ENCODE data around the gene CIC. TPM values are rescaled to one million over a fixed set of nuclear protein-coding genes. Genes with fewer than 3 reads are reported as not detected.
A peak's percentile ranks its signal among the peaks of the same experiment; 100 is the strongest.

CIC gene
- polyA plus RNA-seq, 1 experiment = 2.9 TPM

DNA sequence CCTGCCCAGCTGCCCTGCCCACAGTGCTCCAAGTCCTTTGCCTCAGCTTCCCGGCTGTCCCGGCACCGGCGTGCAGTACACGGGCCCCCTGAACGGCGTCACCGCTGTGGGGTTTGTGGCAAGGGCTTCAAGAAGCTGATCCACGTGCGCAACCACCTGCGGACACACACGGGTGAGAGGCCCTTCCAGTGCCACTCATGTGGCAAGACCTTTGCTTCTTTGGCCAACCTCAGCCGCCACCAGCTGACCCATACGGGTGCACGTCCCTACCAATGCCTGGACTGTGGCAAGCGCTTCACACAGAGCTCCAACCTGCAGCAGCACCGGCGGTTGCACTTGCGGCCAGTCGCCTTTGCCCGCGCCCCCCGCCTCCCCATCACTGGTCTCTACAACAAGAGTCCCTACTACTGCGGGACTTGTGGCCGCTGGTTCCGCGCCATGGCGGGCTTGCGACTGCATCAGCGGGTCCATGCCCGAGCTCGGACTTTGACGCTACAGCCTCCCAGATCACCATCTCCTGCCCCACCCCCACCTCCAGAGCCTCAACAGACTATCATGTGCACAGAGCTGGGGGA is 43.2 kb upstream of the CIC start:
- no peak for DNase-seq (ENCODE audit: low read depth, low spot score)
- Histone ChIP-seq H3K27ac (ENCODE audit: low read depth, low read length) (no peak overlapping the region), H3K4me3 (ENCODE audit: low read depth, low read length) (no peak overlapping the region), H3K27me3 (ENCODE audit: control insufficient read depth, insufficient read depth, low read length) (no peaks in the 10 kb centered on the region), H3K9me3 (ENCODE audit: control insufficient read depth, insufficient read depth, low read length) (no peaks in the 10 kb centered on the region)
- ChIA-PET CTCF (interaction anchor here (1.2 kb wide), 1 partner anchor 117 kb away, joined by 8 read pairs; no protein-coding TSS in a partner anchor), POLR2A (no interaction called here)
- TF ChIP-seq, protein P1, sequence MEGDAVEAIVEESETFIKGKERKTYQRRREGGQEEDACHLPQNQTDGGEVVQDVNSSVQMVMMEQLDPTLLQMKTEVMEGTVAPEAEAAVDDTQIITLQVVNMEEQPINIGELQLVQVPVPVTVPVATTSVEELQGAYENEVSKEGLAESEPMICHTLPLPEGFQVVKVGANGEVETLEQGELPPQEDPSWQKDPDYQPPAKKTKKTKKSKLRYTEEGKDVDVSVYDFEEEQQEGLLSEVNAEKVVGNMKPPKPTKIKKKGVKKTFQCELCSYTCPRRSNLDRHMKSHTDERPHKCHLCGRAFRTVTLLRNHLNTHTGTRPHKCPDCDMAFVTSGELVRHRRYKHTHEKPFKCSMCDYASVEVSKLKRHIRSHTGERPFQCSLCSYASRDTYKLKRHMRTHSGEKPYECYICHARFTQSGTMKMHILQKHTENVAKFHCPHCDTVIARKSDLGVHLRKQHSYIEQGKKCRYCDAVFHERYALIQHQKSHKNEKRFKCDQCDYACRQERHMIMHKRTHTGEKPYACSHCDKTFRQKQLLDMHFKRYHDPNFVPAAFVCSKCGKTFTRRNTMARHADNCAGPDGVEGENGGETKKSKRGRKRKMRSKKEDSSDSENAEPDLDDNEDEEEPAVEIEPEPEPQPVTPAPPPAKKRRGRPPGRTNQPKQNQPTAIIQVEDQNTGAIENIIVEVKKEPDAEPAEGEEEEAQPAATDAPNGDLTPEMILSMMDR (IDR thresholded peaks at IDR 0.05; ENCODE audit: low read depth, low read length) = no peak

DNA sequence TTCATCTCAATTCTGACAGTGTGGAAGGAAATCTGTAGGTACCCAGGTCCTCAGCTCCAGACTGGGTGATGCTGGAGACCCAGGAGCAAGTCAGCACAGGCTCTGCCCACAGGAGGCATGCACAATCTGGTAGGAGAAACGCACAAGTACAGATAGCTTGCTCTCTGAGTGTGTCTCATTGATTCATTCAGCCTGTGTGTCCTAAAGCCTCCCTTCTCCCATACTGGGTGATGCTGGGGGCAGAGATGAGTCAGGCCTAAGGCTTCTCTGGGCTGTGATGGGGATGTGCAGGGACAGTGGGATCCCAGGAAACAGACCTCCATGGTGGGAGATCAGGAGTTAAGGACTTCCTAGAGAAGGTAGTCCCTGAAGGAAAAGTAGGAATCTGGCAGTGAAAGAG is 42.2 kb upstream of the CIC start:
- Histone ChIP-seq H3K27ac (ENCODE audit: low read depth, low read length) (no peak overlapping the region), H3K27me3 (ENCODE audit: control insufficient read depth, insufficient read depth, low read length) (no peaks in the 10 kb centered on the region), H3K9me3 (ENCODE audit: control insufficient read depth, insufficient read depth, low read length) (no peaks in the 10 kb centered on the region), H3K4me3 (ENCODE audit: low read depth, low read length) (no peak overlapping the region)
- ChIA-PET POLR2A (interaction anchor here (1.3 kb wide), 1 partner anchor 10 kb away, joined by 4 read pairs; no protein-coding TSS in a partner anchor), CTCF (interaction anchor here (1.2 kb wide), 1 partner anchor 118 kb away, joined by 8 read pairs; no protein-coding TSS in a partner anchor)
- DNase-seq (ENCODE audit: low read depth, low spot score) = no peak
- TF ChIP-seq, protein P1 (IDR thresholded peaks at IDR 0.05; ENCODE audit: low read depth, low read length) = no peak

DNA sequence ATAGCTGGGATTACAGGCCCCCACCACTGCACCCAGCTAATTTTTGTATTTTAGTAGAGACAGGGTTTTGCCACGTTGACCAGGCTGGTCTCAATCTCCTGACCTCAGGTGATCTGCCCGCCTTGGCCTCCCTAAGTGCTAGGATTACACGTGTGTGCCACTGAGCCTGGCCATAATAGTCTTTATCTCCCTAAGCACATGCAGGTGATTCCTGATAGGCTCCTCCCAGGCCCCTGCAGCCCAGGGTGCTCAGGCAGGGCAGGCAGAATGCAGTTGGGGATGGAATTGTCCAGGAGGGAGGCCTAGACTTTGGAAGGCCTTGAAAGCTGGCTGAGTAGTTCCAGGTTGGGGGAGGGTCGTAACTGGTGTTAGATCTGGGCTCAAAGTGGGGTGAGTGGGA is 40.4 kb upstream of the CIC start:
- Histone ChIP-seq H3K9me3 (ENCODE audit: control insufficient read depth, insufficient read depth, low read length) (no peaks in the 10 kb centered on the region), H3K27ac (ENCODE audit: low read depth, low read length) (no peak overlapping the region), H3K27me3 (ENCODE audit: control insufficient read depth, insufficient read depth, low read length) (no peaks in the 10 kb centered on the region), H3K4me3 (ENCODE audit: low read depth, low read length) (no peak overlapping the region)
- CTCF ChIA-PET = interaction anchor here (1.8 kb wide), 1 partner anchor 120 kb away, joined by 7 read pairs; no protein-coding TSS in a partner anchor
- POLR2A ChIA-PET = no interaction called here
- TF ChIP-seq, protein P1 (IDR thresholded peaks at IDR 0.05; ENCODE audit: low read depth, low read length) = no peak
- no peak for DNase-seq (ENCODE audit: low read depth, low spot score)

DNA sequence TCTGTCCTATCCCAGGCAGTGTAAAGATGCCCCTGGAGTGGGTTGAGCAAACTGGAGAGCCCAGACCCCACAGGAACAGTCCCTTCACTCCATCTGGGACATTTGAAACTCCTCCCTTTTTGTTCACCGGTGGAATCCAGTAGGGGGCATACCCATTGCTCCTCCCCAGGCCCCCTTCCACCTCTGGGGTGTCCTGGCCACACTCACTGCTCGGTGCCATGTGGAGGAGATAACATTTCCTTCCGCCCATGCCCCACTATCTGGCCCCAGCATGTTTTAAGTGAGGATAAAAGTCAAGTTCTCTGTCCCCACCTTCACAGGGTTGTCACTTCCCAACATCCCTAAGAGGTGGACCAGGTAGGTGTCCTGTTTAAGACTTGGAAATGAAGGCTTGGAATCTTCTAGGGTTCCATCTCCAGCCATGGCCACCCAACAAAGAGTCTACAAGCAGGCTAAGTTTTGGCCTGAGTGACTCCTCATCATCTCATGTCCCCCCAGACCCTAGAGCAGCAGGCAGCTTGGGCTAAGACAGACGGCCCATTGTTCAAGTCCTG is 39.7 kb upstream of the CIC start:
- Histone ChIP-seq H3K4me3 (ENCODE audit: low read depth, low read length) (no peak overlapping the region), H3K9me3 (ENCODE audit: control insufficient read depth, insufficient read depth, low read length) (no peaks in the 10 kb centered on the region), H3K27ac (ENCODE audit: low read depth, low read length) (peak overlapping the region; percentile 21), H3K27me3 (ENCODE audit: control insufficient read depth, insufficient read depth, low read length) (no peaks in the 10 kb centered on the region)
- ChIA-PET CTCF (interaction anchor here (1.8 kb wide), 1 partner anchor 121 kb away, joined by 7 read pairs; no protein-coding TSS in a partner anchor), POLR2A (no interaction called here)
- no peak for DNase-seq (ENCODE audit: low read depth, low spot score)
- TF ChIP-seq, protein P1 (IDR thresholded peaks at IDR 0.05; ENCODE audit: low read depth, low read length) = no peak

DNA sequence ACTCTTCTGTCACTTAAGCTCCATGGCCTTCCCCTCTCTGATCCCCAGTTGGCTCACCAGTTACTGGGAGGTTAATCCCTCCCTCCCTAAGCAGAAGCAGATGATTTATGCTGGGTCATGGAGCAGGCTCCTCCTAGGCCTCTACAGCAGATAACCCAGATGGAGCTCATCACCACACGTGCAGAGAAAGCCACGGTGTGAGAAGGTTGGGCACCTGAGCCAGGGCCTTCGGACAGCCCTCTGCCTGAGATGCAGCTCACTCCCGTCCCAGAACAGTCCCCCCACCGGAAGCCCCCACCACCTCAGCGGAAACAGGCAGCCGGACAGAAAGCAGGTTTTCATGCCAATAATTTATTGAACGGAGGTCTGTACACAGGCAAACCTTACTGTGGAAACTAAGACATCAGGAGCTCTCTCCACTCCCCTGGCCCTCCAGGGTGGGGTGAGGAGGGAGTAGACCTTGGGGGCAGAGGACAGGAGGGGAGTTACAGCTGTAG is 39.1 kb upstream of the CIC start:
- H3K27me3 ChIP-seq (ENCODE audit: control insufficient read depth, insufficient read depth, low read length) = no peaks in the 10 kb centered on the region
- ChIA-PET POLR2A (no interaction called here), CTCF (no interaction called here)
- H3K27ac ChIP-seq (ENCODE audit: low read depth, low read length) = peak overlapping the region; percentile 21
- H3K4me3 ChIP-seq (ENCODE audit: low read depth, low read length) = no peak overlapping the region
- H3K9me3 ChIP-seq (ENCODE audit: control insufficient read depth, insufficient read depth, low read length) = no peaks in the 10 kb centered on the region
- TF ChIP-seq, protein P1 (IDR thresholded peaks at IDR 0.05; ENCODE audit: low read depth, low read length) = no peak
- DNase-seq (ENCODE audit: low read depth, low spot score) = no peak
